Neural cell (in vitro differentiated cells): ENCODE results near the gene PPAN.

Source experiments
- CTCF ChIP-seq: fragments of 450-650 bp; IDR thresholded peaks from 2 replicates; pipeline ENCODE4 v1.5.1; 2014; ENCODE audit warnings: antibody characterized with exemption, mild to moderate bottlenecking, moderate library complexity; ENCODE audit not compliant: poor library complexity, severe bottlenecking
- EZH2 ChIP-seq: fragments of 200-600, 300-800 bp; shearing (Covaris generic), sonication (generic); IDR thresholded peaks from 2 replicates; pipeline ENCODE4 v1.6.1; 2014; ENCODE audit warnings: antibody characterized with exemption, low read length, borderline replicate concordance, mild to moderate bottlenecking; ENCODE audit not compliant: insufficient read depth, poor library complexity, severe bottlenecking
- MXI1 ChIP-seq: fragments of 450-650 bp; conservative IDR thresholded peaks from 2 replicates; pipeline ENCODE4 v1.6.1; 2014; ENCODE audit warnings: antibody characterized with exemption, mild to moderate bottlenecking; ENCODE audit not compliant: poor library complexity, severe bottlenecking
- POLR2AphosphoS5 ChIP-seq: IDR thresholded peaks from 2 replicates; pipeline ENCODE4 v1.6.1; 2012
- RAD21 ChIP-seq: fragments of 450-650 bp; conservative IDR thresholded peaks from 2 replicates; pipeline ENCODE4 v1.6.1; 2014; ENCODE audit warnings: antibody characterized with exemption, mild to moderate bottlenecking, moderate library complexity
- TAF1 ChIP-seq: IDR thresholded peaks from 2 replicates; pipeline ENCODE4 v1.6.1; 2012; ENCODE audit warnings: low read depth

DNA sequence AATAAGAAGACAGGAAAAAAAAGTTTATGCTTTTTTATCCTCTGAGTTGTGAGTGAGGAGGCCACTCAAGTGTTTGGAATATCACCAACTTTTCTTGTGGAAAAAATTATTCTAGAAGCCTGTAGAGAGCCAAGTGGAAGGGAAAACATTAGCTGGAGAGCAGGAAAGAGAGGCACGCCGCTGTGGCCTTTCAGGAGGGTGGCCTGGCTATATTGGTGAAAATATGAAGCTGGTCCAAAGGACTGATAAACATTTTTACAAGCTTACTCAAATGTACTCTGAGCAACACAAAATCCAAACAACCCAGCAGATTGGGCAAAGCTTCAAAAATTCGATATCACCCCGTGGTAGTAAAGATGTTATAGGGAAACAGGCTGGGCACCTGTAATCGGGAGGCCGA lies 15.9 kb downstream of the PPAN start:
- TF ChIP-seq CTCF (no peak), RAD21 (no peak), POLR2AphosphoS5 (no peak), EZH2 (no peak), MXI1 (no peak), TAF1 (no peak)
